ENCODE data around the gene ODC1. TPM values are rescaled to one million over a fixed set of nuclear protein-coding genes. Genes with fewer than 3 reads are reported as not detected.

The ODC1 gene
- total RNA-seq, 1 donor from 2014 or later, result 34.9 TPM

- H3K36me3 ChIP-seq, result no peaks in the 10 kb centered on the region
- intact Hi-C loops (cut with DNase I), result no loop called here
- no peak for DNase-seq (ENCODE audit: extremely low spot score in 2 of 2)
- no peaks in the 10 kb centered on the region for H3K27me3 ChIP-seq
- TF ChIP-seq POLR2A (IDR thresholded peaks at IDR 0.05), result no peak
- no peak for TF ChIP-seq CTCF (IDR thresholded peaks at IDR 0.05)
- no peak for TF ChIP-seq POLR2AphosphoS5 (IDR thresholded peaks at IDR 0.05; ENCODE audit: insufficient read depth in 1 of 2, low read depth in 1 of 2)
- H3K4me3 ChIP-seq, result no peak overlapping the region
- no peaks in the 10 kb centered on the region for H3K4me1 ChIP-seq
- H3K27ac ChIP-seq, result no peak overlapping the region
- H3K9me3 ChIP-seq, result no peaks in the 10 kb centered on the region
Observed at GRCh38 chr2:10471955-10472354, 23.8 kb upstream of the ODC1 start.

DNA sequence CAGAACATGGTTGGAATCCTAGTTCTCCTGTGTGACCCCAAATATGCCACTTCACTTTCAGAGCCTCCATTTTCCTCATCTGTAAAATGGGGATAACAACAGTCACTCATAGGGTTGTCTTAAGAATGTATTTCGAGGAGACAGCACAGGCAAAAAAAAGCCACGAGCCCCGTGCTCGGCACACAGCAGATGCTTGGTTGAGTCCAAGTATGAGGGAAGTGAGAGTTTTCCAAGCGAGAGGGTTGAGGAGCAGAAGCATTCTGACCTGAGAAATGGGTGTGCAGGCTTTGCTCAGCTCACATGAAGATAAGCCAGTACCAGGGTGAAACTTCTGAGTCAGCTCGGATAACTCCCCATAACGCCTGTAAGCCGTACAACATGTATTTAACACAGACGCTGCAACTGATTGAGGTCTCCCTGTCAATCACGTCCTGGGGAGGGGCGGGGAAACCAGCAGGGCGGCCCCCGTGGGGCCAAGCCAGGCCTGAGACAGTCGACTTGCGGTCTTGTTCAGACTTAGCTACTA, 23.0 kb upstream of the ODC1 start:
- Histone ChIP-seq H3K4me1 (no peaks in the 10 kb centered on the region), H3K4me3 (no peak overlapping the region), H3K27me3 (no peaks in the 10 kb centered on the region), H3K27ac (no peak overlapping the region), H3K36me3 (no peaks in the 10 kb centered on the region), H3K9me3 (no peaks in the 10 kb centered on the region)
- intact Hi-C loops (cut with DNase I), result no loop called here
- TF ChIP-seq CTCF (IDR thresholded peaks at IDR 0.05) (no peak), POLR2A (IDR thresholded peaks at IDR 0.05) (no peak), POLR2AphosphoS5 (IDR thresholded peaks at IDR 0.05; ENCODE audit: insufficient read depth in 1 of 2, low read depth in 1 of 2) (no peak)
- DNase-seq (ENCODE audit: extremely low spot score in 2 of 2), result no peak

GRCh38 chr2:10469955-10470608, 22.0 kb upstream of the ODC1 start:
- intact Hi-C loops (cut with DNase I), result no loop called here
- Histone ChIP-seq H3K4me1 (no peaks in the 10 kb centered on the region), H3K27me3 (no peaks in the 10 kb centered on the region), H3K36me3 (no peaks in the 10 kb centered on the region), H3K27ac (no peak overlapping the region), H3K9me3 (no peaks in the 10 kb centered on the region), H3K4me3 (no peak overlapping the region)
- no peak for DNase-seq (ENCODE audit: extremely low spot score in 2 of 2)
- no peak for TF ChIP-seq POLR2A (IDR thresholded peaks at IDR 0.05)
- no peak for TF ChIP-seq CTCF (IDR thresholded peaks at IDR 0.05)
- no peak for TF ChIP-seq POLR2AphosphoS5 (IDR thresholded peaks at IDR 0.05; ENCODE audit: insufficient read depth in 1 of 2, low read depth in 1 of 2)

DNA sequence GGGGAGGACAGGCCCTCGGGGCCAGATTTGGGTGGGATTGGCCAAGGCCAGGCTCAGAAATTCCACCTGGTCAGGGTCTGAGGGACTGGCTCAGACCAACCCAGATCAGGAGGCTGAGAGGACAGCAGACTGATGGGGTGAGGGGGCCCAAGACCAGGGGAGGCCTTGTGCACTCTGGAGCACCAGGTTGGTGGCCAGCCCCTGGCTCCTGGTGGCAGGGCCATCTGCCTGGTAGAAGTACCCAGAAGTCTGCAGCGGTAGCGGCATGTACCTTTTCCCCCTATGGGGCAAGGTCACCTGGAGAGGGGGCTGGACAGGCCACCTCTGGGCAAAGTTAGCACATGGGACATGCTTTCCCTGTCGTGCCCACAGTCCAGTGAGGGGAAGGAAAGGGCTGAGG, 21.2 kb upstream of the ODC1 start:
- Histone ChIP-seq H3K27me3 (no peaks in the 10 kb centered on the region), H3K4me3 (no peak overlapping the region), H3K27ac (no peak overlapping the region), H3K4me1 (no peaks in the 10 kb centered on the region), H3K9me3 (no peaks in the 10 kb centered on the region), H3K36me3 (no peaks in the 10 kb centered on the region)
- no peak for TF ChIP-seq POLR2AphosphoS5 (IDR thresholded peaks at IDR 0.05; ENCODE audit: insufficient read depth in 1 of 2, low read depth in 1 of 2)
- no peak for TF ChIP-seq POLR2A (IDR thresholded peaks at IDR 0.05)
- no peak for TF ChIP-seq CTCF (IDR thresholded peaks at IDR 0.05)
- intact Hi-C loops (cut with DNase I), result no loop called here
- no peak for DNase-seq (ENCODE audit: extremely low spot score in 2 of 2)

GRCh38 chr2:10467401-10467800, 19.3 kb upstream of the ODC1 start:
- Histone ChIP-seq H3K9me3 (no peaks in the 10 kb centered on the region), H3K36me3 (no peaks in the 10 kb centered on the region), H3K4me1 (no peaks in the 10 kb centered on the region), H3K27ac (no peak overlapping the region), H3K4me3 (no peak overlapping the region), H3K27me3 (no peaks in the 10 kb centered on the region)
- intact Hi-C loops (cut with DNase I), result no loop called here
- TF ChIP-seq POLR2A (IDR thresholded peaks at IDR 0.05) (no peak), POLR2AphosphoS5 (IDR thresholded peaks at IDR 0.05; ENCODE audit: insufficient read depth in 1 of 2, low read depth in 1 of 2) (no peak), CTCF (IDR thresholded peaks at IDR 0.05) (no peak)
- DNase-seq (ENCODE audit: extremely low spot score in 2 of 2), result no peak
